T-helper 1 cell treated with Interleukin-12 subunit alpha and Interleukin-12 subunit beta and Interleukin-4 antibody, amounts not matched to agents 30 μg/mL and 1 μg/mL, for 36 hours (primary cell): ENCODE results near the gene SYNDIG1L.

Experiments used
- H3K27ac Mint-ChIP-seq: one replicate; pipeline ENCODE4 v1.8.0; 2021; ENCODE audit warnings: mild to moderate bottlenecking, mixed read lengths
- H3K27me3 Mint-ChIP-seq: one replicate; pipeline ENCODE4 v1.8.0; 2021; ENCODE audit warnings: low read depth, mixed read lengths
- H3K36me3 Mint-ChIP-seq: one replicate; pipeline ENCODE4 v1.8.0; 2021; ENCODE audit warnings: low read depth, mixed read lengths
- H3K4me1 Mint-ChIP-seq: one replicate; pipeline ENCODE4 v1.8.0; 2021; ENCODE audit warnings: low read depth, mixed read lengths
- H3K4me3 Mint-ChIP-seq: one replicate; pipeline ENCODE4 v1.8.0; 2021; ENCODE audit warnings: mild to moderate bottlenecking, moderate library complexity, mixed read lengths
- H3K9me3 Mint-ChIP-seq: one replicate; pipeline ENCODE4 v1.8.0; 2021; ENCODE audit warnings: mixed read lengths

SYNDIG1L gene

GRCh38 chr14:74426202-74426582 lies at the start of gene SYNDIG1L:
Gene SYNDIG1L (minus strand): TSS chr14:74426210. CDS start chr14:74409744, 16,466 bp downstream.
- Mint-ChIP-seq H3K27ac (no peak within 1 kb of the TSS), H3K36me3 (no peaks in the 10 kb centered on the region), H3K4me3 (no peak within 1 kb of the TSS), H3K9me3 (no peaks in the 10 kb centered on the region), H3K27me3 (peaks cover 52% of the 10 kb centered on the region), H3K4me1 (peaks cover 2% of the 10 kb centered on the region)

DNA sequence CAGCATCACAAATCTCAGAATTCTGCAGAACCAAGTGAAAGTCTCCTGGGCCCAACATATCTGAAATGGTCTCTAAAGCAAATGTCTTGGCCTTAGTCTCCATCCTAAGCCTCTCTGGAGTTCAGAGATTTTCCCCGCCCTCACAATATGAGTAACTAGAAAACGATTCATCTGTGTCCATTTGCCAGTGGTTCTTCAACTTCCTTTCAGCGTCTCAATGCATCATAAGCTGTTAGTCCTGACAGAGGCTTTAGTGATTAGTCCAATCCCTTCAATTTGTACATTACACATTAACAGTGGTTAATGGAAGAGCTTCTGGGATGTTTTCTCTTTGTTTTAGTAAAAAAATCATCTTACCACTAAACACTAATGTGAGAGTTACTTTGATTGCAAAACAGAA lies 49.7 kb upstream of the SYNDIG1L start:
- Mint-ChIP-seq H3K36me3 (peaks cover 2% of the 10 kb centered on the region), H3K27me3 (no peaks in the 10 kb centered on the region), H3K27ac (no peak overlapping the region), H3K4me1 (no peaks in the 10 kb centered on the region), H3K9me3 (no peaks in the 10 kb centered on the region), H3K4me3 (no peak overlapping the region)

DNA sequence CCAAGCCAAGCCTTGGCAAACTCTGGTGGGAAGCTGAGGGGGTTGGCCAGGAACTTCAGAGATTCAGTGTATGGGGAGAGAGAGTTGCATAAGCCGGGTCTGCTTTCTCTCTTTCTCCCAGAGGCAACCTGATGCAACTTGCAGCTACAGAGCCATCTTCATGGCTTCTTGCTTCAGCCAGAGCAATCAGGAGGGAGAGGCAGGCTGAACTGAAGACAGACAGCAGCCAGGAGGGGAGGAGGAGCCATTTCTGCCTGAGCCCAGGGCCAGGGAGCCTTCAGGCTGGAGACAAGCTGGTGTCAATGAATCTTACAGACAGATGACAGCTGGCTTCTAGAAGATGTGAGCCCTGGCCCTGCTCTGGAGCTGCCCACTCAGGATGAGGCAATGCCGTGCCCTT lies 48.4 kb upstream of the SYNDIG1L start:
- Mint-ChIP-seq H3K27me3 (no peaks in the 10 kb centered on the region), H3K27ac (no peak overlapping the region), H3K4me3 (no peak overlapping the region), H3K36me3 (peaks cover 2% of the 10 kb centered on the region), H3K4me1 (no peaks in the 10 kb centered on the region), H3K9me3 (no peaks in the 10 kb centered on the region)

DNA sequence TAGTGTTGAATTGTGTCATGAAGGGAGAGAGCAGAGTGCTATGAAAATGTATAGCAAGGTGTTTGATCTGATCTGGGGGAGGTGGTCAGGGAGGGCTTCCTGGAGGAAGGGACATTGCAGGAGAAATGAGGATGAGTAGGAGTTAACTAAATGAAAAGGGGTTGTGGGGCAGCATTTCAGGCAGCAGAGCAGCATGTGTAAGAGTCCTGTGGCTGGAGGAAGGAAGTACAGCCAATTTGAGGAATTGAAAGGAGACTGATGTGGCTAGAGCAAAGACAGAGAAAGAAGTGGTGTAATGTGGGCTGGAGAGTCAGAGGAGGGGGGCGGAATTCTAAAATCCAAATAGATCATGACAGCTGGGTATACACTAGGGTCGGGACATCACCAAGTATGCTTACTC lies 46.6 kb upstream of the SYNDIG1L start:
- no peaks in the 10 kb centered on the region for H3K9me3 Mint-ChIP-seq
- peaks cover 2% of the 10 kb centered on the region for H3K36me3 Mint-ChIP-seq
- no peak overlapping the region for H3K27ac Mint-ChIP-seq
- H3K4me3 Mint-ChIP-seq, result no peak overlapping the region
- H3K4me1 Mint-ChIP-seq, result peaks cover 2% of the 10 kb centered on the region
- H3K27me3 Mint-ChIP-seq, result no peaks in the 10 kb centered on the region

DNA sequence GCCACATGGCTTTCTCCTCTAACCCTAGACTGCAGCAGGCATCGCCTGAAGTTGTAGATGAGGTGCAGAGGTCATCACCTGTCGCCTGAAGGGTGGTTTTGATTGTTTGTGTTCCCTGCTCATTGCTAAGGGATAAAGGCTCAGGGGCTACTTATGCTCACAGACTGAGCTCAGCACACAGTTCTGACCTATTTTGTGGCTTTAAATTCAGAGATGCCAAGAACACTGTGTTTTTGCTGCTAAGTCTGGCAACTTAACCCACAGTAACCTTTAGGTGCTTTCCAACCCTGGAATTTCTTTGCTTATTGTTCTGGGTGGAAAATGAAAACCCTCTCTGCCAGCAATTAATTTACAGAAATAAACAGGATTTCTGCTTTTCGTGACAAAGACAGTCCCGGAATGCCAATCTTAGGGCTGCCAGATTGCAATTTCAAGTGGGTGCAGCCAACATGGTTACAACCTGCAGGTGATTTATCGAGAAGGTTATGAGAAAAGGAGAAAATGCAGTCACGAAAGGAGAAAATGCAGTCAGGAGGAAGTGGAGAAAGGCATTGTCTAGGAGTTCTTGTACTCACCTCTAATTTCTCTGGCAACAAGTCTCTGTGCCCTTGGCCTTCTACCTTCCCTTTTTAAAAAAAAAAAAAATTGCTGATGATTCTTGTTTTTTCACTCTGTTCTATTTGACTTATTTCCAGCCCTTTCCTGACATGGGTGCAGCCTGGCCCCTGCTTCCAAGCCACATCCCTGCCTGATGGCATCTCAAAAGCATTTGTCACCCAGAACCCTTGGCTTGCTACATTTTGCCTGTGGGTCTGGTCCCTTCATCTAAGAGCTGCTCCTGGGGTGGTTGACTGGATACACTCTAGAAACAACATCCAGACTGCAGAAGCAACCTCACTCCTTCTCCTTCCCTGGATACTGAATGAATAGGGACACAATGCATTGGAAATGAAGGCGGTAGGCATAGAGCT lies 43.8 kb upstream of the SYNDIG1L start:
- Mint-ChIP-seq H3K9me3 (no peaks in the 10 kb centered on the region), H3K36me3 (no peaks in the 10 kb centered on the region), H3K4me1 (peaks cover 2% of the 10 kb centered on the region), H3K27me3 (no peaks in the 10 kb centered on the region), H3K4me3 (no peak overlapping the region), H3K27ac (no peak overlapping the region)

- peaks cover 2% of the 10 kb centered on the region for H3K4me1 Mint-ChIP-seq
- no peak overlapping the region for H3K27ac Mint-ChIP-seq
- H3K36me3 Mint-ChIP-seq, result no peaks in the 10 kb centered on the region
- H3K9me3 Mint-ChIP-seq, result no peaks in the 10 kb centered on the region
- no peaks in the 10 kb centered on the region for H3K27me3 Mint-ChIP-seq
- no peak overlapping the region for H3K4me3 Mint-ChIP-seq
Observed at GRCh38 chr14:74468513-74468912, 42.5 kb upstream of the SYNDIG1L start.

DNA sequence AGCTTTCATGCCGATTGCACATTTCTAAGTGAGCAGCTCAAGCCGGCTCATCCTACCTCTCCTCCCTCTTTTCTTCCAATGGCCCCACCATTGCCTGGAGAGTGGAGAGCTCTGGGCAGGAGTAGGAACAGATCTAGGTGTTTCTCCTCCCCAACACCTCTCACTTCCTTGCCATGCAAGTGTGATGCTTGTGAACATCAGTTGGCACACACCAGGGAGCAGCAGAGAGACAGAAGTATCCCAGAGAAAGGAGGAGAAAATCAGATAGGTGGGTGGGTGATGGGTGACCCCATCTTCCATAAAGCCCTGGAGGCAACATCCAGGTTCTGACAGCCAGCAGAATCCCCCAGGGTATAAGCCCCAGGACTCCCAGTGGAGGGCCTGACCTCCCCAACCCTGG lies 39.3 kb upstream of the SYNDIG1L start:
- Mint-ChIP-seq H3K27ac (no peak overlapping the region), H3K9me3 (no peaks in the 10 kb centered on the region), H3K27me3 (peaks cover 5% of the 10 kb centered on the region), H3K4me3 (no peak overlapping the region), H3K4me1 (peaks cover 2% of the 10 kb centered on the region), H3K36me3 (no peaks in the 10 kb centered on the region)

GRCh38 chr14:74464785-74465184 lies 38.8 kb upstream of the SYNDIG1L start:
- Mint-ChIP-seq H3K4me3 (no peak overlapping the region), H3K27me3 (peaks cover 5% of the 10 kb centered on the region), H3K36me3 (no peaks in the 10 kb centered on the region), H3K27ac (no peak overlapping the region), H3K9me3 (no peaks in the 10 kb centered on the region), H3K4me1 (peaks cover 4% of the 10 kb centered on the region)

GRCh38 chr14:74463697-74464096 lies 37.7 kb upstream of the SYNDIG1L start:
- Mint-ChIP-seq H3K27me3 (peaks cover 5% of the 10 kb centered on the region), H3K4me1 (peaks cover 4% of the 10 kb centered on the region), H3K36me3 (no peaks in the 10 kb centered on the region), H3K27ac (no peak overlapping the region), H3K4me3 (no peak overlapping the region), H3K9me3 (no peaks in the 10 kb centered on the region)

- H3K4me3 Mint-ChIP-seq, result no peak overlapping the region
- H3K9me3 Mint-ChIP-seq, result no peaks in the 10 kb centered on the region
- H3K36me3 Mint-ChIP-seq, result no peaks in the 10 kb centered on the region
- peaks cover 2% of the 10 kb centered on the region for H3K4me1 Mint-ChIP-seq
- peaks cover 5% of the 10 kb centered on the region for H3K27me3 Mint-ChIP-seq
- H3K27ac Mint-ChIP-seq, result no peak overlapping the region
Observed at GRCh38 chr14:74462993-74463392, 37.0 kb upstream of the SYNDIG1L start.

DNA sequence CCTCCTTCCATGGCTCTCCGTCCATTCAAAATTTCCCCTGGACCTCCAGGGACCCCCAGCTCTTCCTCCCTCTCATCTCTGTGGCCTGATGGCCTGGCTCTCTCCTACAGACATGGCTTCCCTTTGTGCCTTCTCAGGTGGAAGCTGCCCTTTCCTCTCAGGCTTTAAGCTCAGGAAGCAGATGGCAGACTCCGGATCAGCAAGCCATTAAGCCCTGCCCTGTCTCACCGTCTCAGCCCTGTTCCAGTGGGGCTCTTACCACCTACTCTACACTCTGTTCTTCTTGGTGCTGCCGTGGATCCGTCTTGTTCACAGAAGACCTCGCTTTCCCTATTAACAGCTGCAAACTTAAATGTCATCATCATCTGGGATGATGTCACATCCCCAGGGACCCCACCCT lies 34.0 kb upstream of the SYNDIG1L start:
- Mint-ChIP-seq H3K9me3 (no peaks in the 10 kb centered on the region), H3K27me3 (peaks cover 9% of the 10 kb centered on the region), H3K4me3 (no peak overlapping the region), H3K27ac (no peak overlapping the region), H3K36me3 (no peaks in the 10 kb centered on the region), H3K4me1 (peaks cover 2% of the 10 kb centered on the region)

DNA sequence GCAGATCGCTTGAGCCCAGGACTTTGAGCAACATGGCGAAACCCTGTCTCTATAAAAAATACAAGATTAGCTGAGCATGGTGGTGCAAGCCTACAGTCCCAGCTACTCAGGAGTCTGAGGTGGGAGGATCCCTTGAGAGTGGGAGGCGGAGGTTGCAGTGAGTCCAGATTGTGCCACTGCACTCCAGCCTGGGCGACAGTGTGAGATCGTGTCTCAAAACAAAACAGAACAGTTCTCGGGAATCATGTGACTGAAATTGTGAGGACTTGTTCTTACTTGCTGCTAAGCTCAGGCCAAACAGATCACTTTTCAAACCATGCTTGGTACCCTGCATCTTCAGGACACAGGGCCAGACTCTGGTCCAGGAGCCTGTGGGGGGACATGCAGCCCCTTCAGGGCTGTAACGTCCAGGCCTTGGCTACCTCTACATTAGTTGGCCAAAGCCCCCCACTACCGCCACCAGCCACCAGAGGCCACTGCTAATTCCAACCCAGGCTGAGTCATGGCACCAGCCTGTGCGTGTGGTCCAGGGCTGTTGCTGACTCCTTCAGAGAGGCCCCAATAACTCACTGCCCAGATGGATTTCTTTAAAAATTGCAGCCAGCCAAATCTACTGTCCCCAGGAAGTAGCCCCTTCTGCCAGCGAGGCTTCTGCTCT lies 33.4 kb upstream of the SYNDIG1L start:
- Mint-ChIP-seq H3K27ac (no peak overlapping the region), H3K4me1 (peaks cover 2% of the 10 kb centered on the region), H3K36me3 (no peaks in the 10 kb centered on the region), H3K9me3 (no peaks in the 10 kb centered on the region), H3K27me3 (peaks cover 9% of the 10 kb centered on the region), H3K4me3 (no peak overlapping the region)

- Mint-ChIP-seq H3K27me3 (peaks cover 15% of the 10 kb centered on the region), H3K36me3 (no peaks in the 10 kb centered on the region), H3K27ac (no peak overlapping the region), H3K9me3 (no peaks in the 10 kb centered on the region), H3K4me1 (peaks cover 2% of the 10 kb centered on the region), H3K4me3 (no peak overlapping the region)
Observed at GRCh38 chr14:74457565-74457895, 31.5 kb upstream of the SYNDIG1L start.

DNA sequence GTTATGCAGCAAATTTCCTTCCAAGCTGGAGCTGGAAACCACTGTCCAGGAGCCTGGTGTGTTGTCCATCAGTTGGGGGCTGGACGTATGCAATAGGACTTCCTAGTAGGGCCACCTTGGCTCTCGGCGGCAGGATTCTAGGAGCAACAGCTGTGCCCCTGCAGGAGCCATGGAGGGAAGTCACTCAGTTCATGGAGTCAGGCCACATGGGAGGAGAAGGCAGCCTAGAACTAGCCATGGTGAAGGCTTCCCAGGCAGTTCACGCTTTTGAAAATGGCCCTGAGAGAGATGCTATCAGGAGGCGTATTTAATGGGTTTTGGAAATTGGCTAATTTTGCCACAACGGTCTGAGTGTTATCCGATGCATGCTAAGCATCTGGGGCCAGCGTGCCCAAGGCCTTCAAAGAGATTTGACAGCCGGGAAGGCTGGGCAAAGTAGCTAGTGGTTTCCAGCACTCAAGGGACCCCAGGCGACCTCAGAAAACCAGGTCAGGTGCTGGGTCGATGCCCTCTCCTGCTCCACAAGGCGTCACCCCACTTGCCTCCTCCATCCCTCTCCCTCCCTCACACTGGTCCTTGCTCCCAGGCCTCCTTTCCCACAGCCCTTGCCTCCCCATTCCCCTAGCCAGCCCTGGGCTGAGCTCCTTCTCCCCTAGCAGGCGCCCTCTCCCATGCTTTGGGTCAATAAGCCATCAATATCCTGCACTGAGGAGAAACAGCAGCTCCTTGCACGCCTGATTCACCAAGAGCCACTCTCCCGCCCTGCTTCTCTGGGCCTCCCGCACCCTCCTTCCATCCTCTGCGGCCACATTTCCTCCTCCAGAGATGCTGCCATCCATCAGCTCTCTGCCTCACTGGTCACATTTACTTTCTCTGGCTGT lies 30.9 kb upstream of the SYNDIG1L start:
- H3K4me1 Mint-ChIP-seq, result peaks cover 2% of the 10 kb centered on the region
- H3K27me3 Mint-ChIP-seq, result peaks cover 21% of the 10 kb centered on the region
- no peaks in the 10 kb centered on the region for H3K9me3 Mint-ChIP-seq
- H3K4me3 Mint-ChIP-seq, result no peak overlapping the region
- H3K36me3 Mint-ChIP-seq, result no peaks in the 10 kb centered on the region
- H3K27ac Mint-ChIP-seq, result no peak overlapping the region
